ENCODE data around the gene ATP5F1A.

Gene ATP5F1A

GRCh38 chr18:46042571-46043123 lies 55.4 kb downstream of the ATP5F1A start:
- DNase-seq = no peak

- no peak for DNase-seq
Observed at GRCh38 chr18:46040747-46041104, 57.4 kb downstream of the ATP5F1A start.

- no peak for DNase-seq
Observed at GRCh38 chr18:46040033-46040746, 57.9 kb downstream of the ATP5F1A start.

GRCh38 chr18:46037512-46038305 lies 60.4 kb downstream of the ATP5F1A start:
- no peak for DNase-seq

- DNase-seq = no peak
Observed at GRCh38 chr18:46035696-46036680, 62.1 kb downstream of the ATP5F1A start.

- DNase-seq = no peak
Observed at GRCh38 chr18:46034230-46034629, 63.9 kb downstream of the ATP5F1A start.

GRCh38 chr18:46031741-46032140 lies 66.4 kb downstream of the ATP5F1A start:
- DNase-seq = no peak
